Karpas-422 (cell line): Measurements from ENCODE around the gene HIPK4. TPM values are rescaled to one million over a fixed set of nuclear protein-coding genes. Genes with fewer than 3 reads are reported as not detected.
A peak's percentile ranks its signal among the peaks of the same experiment; 100 is the strongest.

Experiments used
- DNase-seq: peaks from one replicate; pipeline ENCODE4 v3.0.0-alpha.2; 2015
- H2AFZ ChIP-seq: fragments of 200-600 bp; sonication (generic); 2 replicates; pipeline ENCODE4 v1.6.1; 2014; ENCODE audit warnings: antibody characterized with exemption, low read length, mixed read lengths
- H3K27ac ChIP-seq: fragments of 200-600 bp; sonication (generic); 2 replicates; pipeline ENCODE4 v1.5.1; 2014; ENCODE audit warnings: mild to moderate bottlenecking, low read length, moderate library complexity
- H3K27me3 ChIP-seq: fragments of 200-600 bp; sonication (generic); 2 replicates; pipeline ENCODE4 v1.6.1; 2014; ENCODE audit warnings: low read length, mixed read lengths
- H3K36me3 ChIP-seq: fragments of 200-600 bp; sonication (generic); 2 replicates; pipeline ENCODE4 v1.6.1; 2014; ENCODE audit warnings: low read length, mixed read lengths; ENCODE audit not compliant: insufficient read depth
- H3K4me1 ChIP-seq: fragments of 200-600 bp; sonication (generic); 2 replicates; pipeline ENCODE4 v1.6.1; 2014; ENCODE audit warnings: mild to moderate bottlenecking, low read length, mixed read lengths
- H3K4me2 ChIP-seq: fragments of 200-600 bp; sonication (generic); 2 replicates; pipeline ENCODE4 v1.6.1; 2014; ENCODE audit warnings: low read length, low read depth, mild to moderate bottlenecking; ENCODE audit not compliant: poor library complexity, severe bottlenecking
- H3K4me3 ChIP-seq: fragments of 200-600 bp; sonication (generic); 2 replicates; pipeline ENCODE4 v1.5.1; 2014; ENCODE audit warnings: mild to moderate bottlenecking, antibody characterized with exemption, low read length, mixed read lengths
- H3K79me2 ChIP-seq: fragments of 200-600 bp; sonication (generic); 2 replicates; pipeline ENCODE4 v1.6.1; 2014; ENCODE audit warnings: mild to moderate bottlenecking, low read length, mixed read lengths
- H3K9ac ChIP-seq: fragments of 200-600 bp; sonication (generic); 2 replicates; pipeline ENCODE4 v1.6.0; 2014; ENCODE audit warnings: low read length
- H3K9me2 ChIP-seq: fragments of 200-600 bp; sonication (generic), shearing (Covaris generic); replicated peaks from 2 replicates; pipeline ENCODE4 v1.6.0; 2014; ENCODE audit warnings: mild to moderate bottlenecking, low read length, moderate library complexity; ENCODE audit not compliant: insufficient read depth
- H3K9me3 ChIP-seq: fragments of 300-700, 200-600 bp; sonication (generic); 2 replicates; pipeline ENCODE4 v1.6.1; 2014; ENCODE audit warnings: low read length, mixed read lengths
- H4K20me1 ChIP-seq: fragments of 200-600 bp; sonication (generic); 2 replicates; pipeline ENCODE4 v1.6.1; 2014; ENCODE audit warnings: mild to moderate bottlenecking, antibody characterized with exemption, low read length, low read depth; ENCODE audit not compliant: insufficient read depth
- total RNA-seq: library from RNA; depleted of rRNA; stranded (reverse); fragments of >200 nt; shearing (Covaris generic); gene quantifications from 2 replicates; pipeline ENCODE4 v1.2.3, GENCODE V29; 2014; ENCODE audit warnings: low replicate concordance

Gene HIPK4
- total RNA-seq, 1 experiment from 2014 or later = not detected

DNA sequence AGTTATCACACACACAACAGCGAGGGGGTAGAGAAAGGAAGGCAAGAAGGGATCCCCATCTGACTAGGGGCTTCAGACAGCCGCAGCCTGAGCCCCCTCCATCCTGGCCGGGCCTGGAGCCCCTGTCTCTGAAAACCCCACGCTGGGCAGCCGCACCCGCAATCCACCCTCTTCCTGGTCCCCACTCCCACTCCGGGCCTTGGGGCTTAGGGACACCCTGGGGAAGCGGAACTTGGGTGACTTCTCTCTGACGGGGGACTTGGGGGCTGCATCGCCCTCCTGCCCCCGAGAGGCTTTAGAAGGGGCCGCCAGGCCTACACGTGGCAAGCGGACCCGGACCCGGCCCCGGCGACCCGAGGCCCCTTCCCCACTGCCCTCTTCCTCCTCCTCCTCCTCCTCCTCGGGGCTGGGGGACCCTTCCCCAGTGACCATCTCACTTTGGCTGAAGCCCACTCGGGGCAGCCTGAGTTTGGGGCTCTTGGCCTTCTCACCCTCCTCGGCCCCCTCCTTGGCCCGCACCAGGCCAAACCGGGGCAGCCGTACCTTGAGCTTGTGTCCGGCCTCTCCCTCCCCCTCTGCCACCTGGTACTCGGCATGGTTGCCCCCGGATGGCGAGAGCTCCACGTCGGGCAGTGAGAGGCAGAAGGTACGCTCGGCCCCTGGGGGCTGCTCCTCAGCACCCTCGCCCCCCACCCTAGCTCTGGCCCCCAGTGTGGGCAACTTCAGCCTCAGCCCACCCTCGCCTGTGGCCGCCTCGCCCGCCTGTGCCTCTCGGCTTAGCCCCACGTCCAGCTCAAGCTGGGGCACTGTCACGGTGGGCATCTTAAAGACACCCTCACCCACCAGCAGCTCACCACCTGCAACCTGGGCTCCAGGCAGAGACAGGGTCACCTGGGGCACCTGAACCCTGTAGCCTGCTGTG lies 4.2 kb upstream of the HIPK4 start:
- H3K4me1 ChIP-seq = no peaks in the 10 kb centered on the region
- H3K4me2 ChIP-seq = no peak overlapping the region
- H3K79me2 ChIP-seq = no peaks in the 10 kb centered on the region
- H3K27ac ChIP-seq = no peak overlapping the region
- H3K27me3 ChIP-seq = no peaks in the 10 kb centered on the region
- no peaks in the 10 kb centered on the region for H4K20me1 ChIP-seq
- H3K36me3 ChIP-seq = no peaks in the 10 kb centered on the region
- H2AFZ ChIP-seq = no peak overlapping the region
- no peaks in the 10 kb centered on the region for H3K9me2 ChIP-seq
- DNase-seq = no peak
- no peak overlapping the region for H3K9ac ChIP-seq
- no peak overlapping the region for H3K4me3 ChIP-seq
- no peaks in the 10 kb centered on the region for H3K9me3 ChIP-seq

DNA sequence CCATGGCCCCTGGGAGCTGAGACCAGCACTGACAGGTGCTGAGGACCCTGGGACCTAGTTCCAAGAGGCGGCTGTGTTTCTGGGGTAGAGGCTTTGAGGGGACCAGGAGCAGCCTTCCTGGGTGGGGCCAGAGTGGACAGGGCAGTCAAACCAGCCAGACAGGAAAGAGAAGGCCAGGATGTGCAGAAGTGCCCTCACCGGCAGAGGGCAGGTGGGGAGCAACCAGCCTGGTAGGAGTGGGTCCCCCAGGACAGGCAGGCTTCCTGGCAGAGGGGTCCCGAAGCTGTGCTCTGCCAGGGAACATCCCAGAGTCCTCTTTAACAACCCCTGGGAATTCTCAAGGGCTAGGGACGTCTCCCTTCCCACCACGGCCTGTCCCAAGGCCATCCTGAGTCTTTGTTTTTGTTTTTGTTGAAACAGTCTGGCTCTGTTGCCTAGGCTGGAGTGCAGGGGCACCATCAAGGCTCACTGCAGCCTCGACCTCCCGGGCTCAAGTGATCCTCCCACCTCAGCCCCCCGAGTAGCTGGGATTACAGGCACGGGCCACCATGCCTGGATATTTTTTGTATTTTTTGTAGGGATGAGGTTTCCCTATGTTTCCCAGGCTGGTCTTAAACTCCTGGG lies 3.0 kb upstream of the HIPK4 start:
- DNase-seq = peak; percentile 60
- Histone ChIP-seq H3K36me3 (no peaks in the 10 kb centered on the region), H2AFZ (no peak overlapping the region), H3K27me3 (no peaks in the 10 kb centered on the region), H3K9ac (no peak overlapping the region), H3K9me3 (no peaks in the 10 kb centered on the region), H3K4me1 (no peaks in the 10 kb centered on the region), H3K4me3 (no peak overlapping the region), H3K79me2 (no peaks in the 10 kb centered on the region), H3K9me2 (no peaks in the 10 kb centered on the region), H3K4me2 (no peak overlapping the region), H4K20me1 (no peaks in the 10 kb centered on the region), H3K27ac (no peak overlapping the region)

- Histone ChIP-seq H3K79me2 (no peaks in the 10 kb centered on the region), H3K36me3 (no peaks in the 10 kb centered on the region), H3K9me2 (no peaks in the 10 kb centered on the region), H3K4me2 (no peak overlapping the region), H3K4me1 (no peaks in the 10 kb centered on the region), H3K4me3 (no peak overlapping the region), H3K9ac (no peak overlapping the region), H2AFZ (no peak overlapping the region), H3K27me3 (no peaks in the 10 kb centered on the region), H4K20me1 (no peaks in the 10 kb centered on the region), H3K9me3 (no peaks in the 10 kb centered on the region), H3K27ac (no peak overlapping the region)
- DNase-seq = no peak
These were observed 2.1 kb upstream of the HIPK4 start for GRCh38 chr19:40392123-40392522.

- DNase-seq = no peak
- no peaks in the 10 kb centered on the region for H3K79me2 ChIP-seq
- H3K9me2 ChIP-seq = no peaks in the 10 kb centered on the region
- no peak overlapping the region for H3K27ac ChIP-seq
- no peak overlapping the region for H2AFZ ChIP-seq
- H3K9me3 ChIP-seq = no peaks in the 10 kb centered on the region
- H3K27me3 ChIP-seq = no peaks in the 10 kb centered on the region
- no peak overlapping the region for H3K9ac ChIP-seq
- no peaks in the 10 kb centered on the region for H3K4me1 ChIP-seq
- H3K4me3 ChIP-seq = no peak overlapping the region
- no peaks in the 10 kb centered on the region for H4K20me1 ChIP-seq
- no peaks in the 10 kb centered on the region for H3K36me3 ChIP-seq
- no peak overlapping the region for H3K4me2 ChIP-seq
These were observed 437 bp downstream of the HIPK4 start for GRCh38 chr19:40389404-40390083.

DNA sequence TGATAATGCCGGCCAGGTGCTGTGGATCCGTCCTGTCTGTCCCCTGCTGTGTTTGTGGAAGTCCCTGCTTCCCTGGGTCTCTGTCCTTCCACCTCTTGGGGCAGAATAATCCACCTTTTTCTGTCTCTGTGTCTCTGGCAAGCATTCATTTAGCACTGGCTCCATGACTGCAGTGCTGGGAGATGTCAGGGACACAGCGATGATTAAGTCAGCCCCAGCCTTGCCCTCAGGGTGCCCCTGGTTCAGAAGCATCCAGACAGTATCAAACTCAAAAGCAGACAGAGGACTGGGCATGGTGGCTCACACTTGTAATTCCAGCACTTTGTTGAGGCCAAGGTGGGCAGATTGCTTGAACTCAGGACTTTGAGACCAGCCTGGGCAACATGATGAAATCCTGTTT lies 1.5 kb downstream of the HIPK4 start:
- Histone ChIP-seq H3K27ac (no peak overlapping the region), H3K9me2 (no peaks in the 10 kb centered on the region), H3K9ac (no peak overlapping the region), H3K36me3 (no peaks in the 10 kb centered on the region), H3K4me3 (no peak overlapping the region), H3K4me2 (no peak overlapping the region), H2AFZ (no peak overlapping the region), H3K27me3 (no peaks in the 10 kb centered on the region), H3K79me2 (no peaks in the 10 kb centered on the region), H4K20me1 (no peaks in the 10 kb centered on the region), H3K9me3 (no peaks in the 10 kb centered on the region), H3K4me1 (no peaks in the 10 kb centered on the region)
- no peak for DNase-seq

DNA sequence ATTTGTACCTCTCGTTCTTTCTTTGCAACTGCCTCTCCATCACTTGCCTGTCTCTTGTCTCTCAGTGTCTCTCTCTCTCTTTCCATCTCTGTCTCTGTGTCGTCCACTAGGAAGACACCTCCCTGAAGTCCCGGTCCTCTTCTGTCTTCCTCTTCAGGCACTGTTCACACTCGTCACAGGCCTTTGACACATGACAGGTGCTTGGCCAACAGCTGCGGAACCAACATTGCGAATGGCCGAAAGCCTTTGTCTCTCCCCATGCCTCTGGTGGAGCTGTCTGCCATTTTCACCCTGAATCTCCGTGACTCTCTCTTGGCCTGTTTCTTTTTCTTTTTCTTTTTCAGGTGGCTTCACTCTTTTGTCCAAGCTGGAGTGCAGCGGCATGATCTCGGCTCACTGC lies 2.8 kb downstream of the HIPK4 start:
- Histone ChIP-seq H3K9me3 (no peaks in the 10 kb centered on the region), H2AFZ (no peak overlapping the region), H3K36me3 (no peaks in the 10 kb centered on the region), H3K27ac (no peak overlapping the region), H3K9me2 (no peaks in the 10 kb centered on the region), H3K4me3 (no peak overlapping the region), H3K4me1 (no peaks in the 10 kb centered on the region), H3K79me2 (no peaks in the 10 kb centered on the region), H3K9ac (no peak overlapping the region), H3K4me2 (no peak overlapping the region), H4K20me1 (no peaks in the 10 kb centered on the region), H3K27me3 (no peaks in the 10 kb centered on the region)
- no peak for DNase-seq

- H3K4me3 ChIP-seq = no peak overlapping the region
- H3K9me2 ChIP-seq = no peaks in the 10 kb centered on the region
- H4K20me1 ChIP-seq = no peaks in the 10 kb centered on the region
- H3K36me3 ChIP-seq = no peaks in the 10 kb centered on the region
- H3K4me2 ChIP-seq = no peak overlapping the region
- H3K79me2 ChIP-seq = no peaks in the 10 kb centered on the region
- no peak overlapping the region for H3K9ac ChIP-seq
- no peaks in the 10 kb centered on the region for H3K27me3 ChIP-seq
- no peak for DNase-seq
- no peak overlapping the region for H2AFZ ChIP-seq
- no peaks in the 10 kb centered on the region for H3K9me3 ChIP-seq
- no peak overlapping the region for H3K27ac ChIP-seq
- H3K4me1 ChIP-seq = no peaks in the 10 kb centered on the region
These were observed 6.2 kb downstream of the HIPK4 start for GRCh38 chr19:40383668-40384248.

DNA sequence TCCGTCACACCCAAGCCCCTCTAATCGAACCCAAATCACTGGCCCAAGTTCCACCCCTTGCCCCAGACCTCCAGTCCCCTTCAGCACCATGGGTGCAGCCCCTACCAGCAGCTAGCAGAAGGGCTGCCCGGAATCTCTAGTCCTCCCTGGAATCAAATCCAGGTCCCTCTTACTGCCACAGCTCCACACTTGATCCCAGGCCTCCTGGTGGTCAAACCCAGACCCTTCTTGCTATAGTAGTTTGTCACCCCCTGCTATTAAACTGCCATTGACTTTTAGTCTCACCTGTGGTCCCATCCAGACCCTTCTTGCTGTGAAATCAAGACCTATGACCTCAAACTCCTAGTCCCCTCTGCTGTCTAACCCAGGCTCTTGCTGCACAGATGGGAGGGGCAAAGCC lies 8.7 kb downstream of the HIPK4 start:
- no peak for DNase-seq
- Histone ChIP-seq H3K9me3 (no peaks in the 10 kb centered on the region), H3K36me3 (no peaks in the 10 kb centered on the region), H3K27ac (no peak overlapping the region), H3K9ac (no peak overlapping the region), H3K4me2 (no peak overlapping the region), H4K20me1 (no peaks in the 10 kb centered on the region), H3K4me3 (no peak overlapping the region), H3K4me1 (no peaks in the 10 kb centered on the region), H3K9me2 (no peaks in the 10 kb centered on the region), H3K79me2 (no peaks in the 10 kb centered on the region), H3K27me3 (no peaks in the 10 kb centered on the region), H2AFZ (no peak overlapping the region)
